ENCODE data around the gene PLIN5. TPM values are rescaled to one million over a fixed set of nuclear protein-coding genes. Genes with fewer than 3 reads are reported as not detected.

The PLIN5 gene
- total and polyA plus RNA-seq, 4 experiments from 2014 or later, result 0.28 to 2.2 (median 1.4) TPM; not detected in 1

- no peaks in the 10 kb centered on the region for H3K36me3 ChIP-seq (ENCODE audit: insufficient read depth, low read length)
- DNase-seq, result no peak
- peaks cover 20 to 32% of the 10 kb centered on the region in 2 donors for H3K27me3 Mint-ChIP-seq
- H3K4me1 Mint-ChIP-seq, result peaks cover 0 to 1% (median under 1%) of the 10 kb centered on the region in 4 donors
- ChIA-PET CTCF (ENCODE audit: partially characterized antibody) (interaction anchor here (0.9 to 3.0 kb wide), 6 partner anchors 14 to 188 kb away, joined by 3 to 57 read pairs (median 9); no protein-coding TSS in a partner anchor), POLR2A (ENCODE audit: partially characterized antibody) (no interaction called here)
- intact Hi-C loops (cut with micrococcal nuclease), result loop anchor here (1.0 to 5.0 kb wide), 2 partner anchors 61 to 217 kb away; partner anchors contain the start of gene FEM1A
- peaks cover 0 to 1% (median 0%) of the 10 kb centered on the region in 8 donors for H3K9me3 Mint-ChIP-seq
- no peaks in the 10 kb centered on the region for H3K36me3 Mint-ChIP-seq
- H3K4me3 Mint-ChIP-seq, result no peak overlapping the region
- no peak overlapping the region for H3K27ac Mint-ChIP-seq
- H3K27ac ChIP-seq (ENCODE audit: low read depth, low read length), result no peak overlapping the region
- H3K27me3 ChIP-seq (ENCODE audit: insufficient read depth, low read length), result peaks cover 5% of the 10 kb centered on the region
- H3K9me3 ChIP-seq (ENCODE audit: control insufficient read depth in 1 of 2, low read length in 2 of 2), result no peaks in the 10 kb centered on the region
- H3K4me3 ChIP-seq (ENCODE audit: low read length in 2 of 2), result no peak overlapping the region
- no peaks in the 10 kb centered on the region for H3K4me1 ChIP-seq (ENCODE audit: insufficient read depth, low read length)
Observed at GRCh38 chr19:4575267-4576015, 40.4 kb upstream of the PLIN5 start.

- Histone ChIP-seq H3K27me3 (ENCODE audit: insufficient read depth, low read length) (peaks cover 5% of the 10 kb centered on the region), H3K27ac (ENCODE audit: low read depth, low read length) (no peak overlapping the region), H3K9me3 (ENCODE audit: control insufficient read depth in 1 of 2, low read length in 2 of 2) (no peaks in the 10 kb centered on the region), H3K4me1 (ENCODE audit: insufficient read depth, low read length) (no peaks in the 10 kb centered on the region), H3K36me3 (ENCODE audit: insufficient read depth, low read length) (no peaks in the 10 kb centered on the region), H3K4me3 (ENCODE audit: low read length in 2 of 2) (no peak overlapping the region)
- CTCF ChIA-PET (ENCODE audit: partially characterized antibody), result interaction anchor here (1.3 to 2.8 kb wide), 2 partner anchors 63 to 64 kb away, joined by 4 to 15 read pairs; no protein-coding TSS in a partner anchor
- Mint-ChIP-seq H3K27ac (no peak overlapping the region), H3K36me3 (no peaks in the 10 kb centered on the region), H3K4me3 (no peak overlapping the region), H3K27me3 (peaks cover 11 to 22% of the 10 kb centered on the region in 2 donors), H3K9me3 (peaks cover 0 to 1% (median 0%) of the 10 kb centered on the region in 8 donors), H3K4me1 (peaks cover 0 to 1% (median under 1%) of the 10 kb centered on the region in 4 donors)
- intact Hi-C loops (cut with micrococcal nuclease), result no loop called here
- POLR2A ChIA-PET (ENCODE audit: partially characterized antibody), result no interaction called here
- DNase-seq, result no peak
Observed at GRCh38 chr19:4573682-4574081, 38.7 kb upstream of the PLIN5 start.

GRCh38 chr19:4571305-4571917, 36.4 kb upstream of the PLIN5 start:
- ChIA-PET POLR2A (ENCODE audit: partially characterized antibody) (no interaction called here), CTCF (ENCODE audit: partially characterized antibody) (interaction anchor here (1.3 to 6.3 kb wide), 3 partner anchors 62 to 220 kb away, joined by 4 to 44 read pairs (median 14); partner anchors contain the start of gene FEM1A)
- Mint-ChIP-seq H3K36me3 (no peaks in the 10 kb centered on the region), H3K27me3 (peaks cover 5 to 16% of the 10 kb centered on the region in 2 donors), H3K4me1 (peaks cover 0 to 1% (median 0%) of the 10 kb centered on the region in 4 donors), H3K4me3 (no peak overlapping the region), H3K27ac (no peak overlapping the region), H3K9me3 (peaks cover 0 to 3% (median 0%) of the 10 kb centered on the region in 8 donors)
- Histone ChIP-seq H3K4me1 (ENCODE audit: insufficient read depth, low read length) (no peaks in the 10 kb centered on the region), H3K9me3 (ENCODE audit: control insufficient read depth in 1 of 2, low read length in 2 of 2) (no peaks in the 10 kb centered on the region), H3K4me3 (ENCODE audit: low read length in 2 of 2) (no peak overlapping the region), H3K27ac (ENCODE audit: low read depth, low read length) (no peak overlapping the region), H3K27me3 (ENCODE audit: insufficient read depth, low read length) (peaks cover 5% of the 10 kb centered on the region), H3K36me3 (ENCODE audit: insufficient read depth, low read length) (no peaks in the 10 kb centered on the region)
- no peak for DNase-seq
- intact Hi-C loops (cut with micrococcal nuclease), result no loop called here

- H3K27me3 ChIP-seq (ENCODE audit: insufficient read depth, low read length), result peaks cover 5% of the 10 kb centered on the region
- Mint-ChIP-seq H3K27ac (no peak overlapping the region), H3K4me3 (no peak overlapping the region), H3K27me3 (peaks cover 3 to 11% of the 10 kb centered on the region in 2 donors), H3K9me3 (peaks cover 0 to 3% (median 0%) of the 10 kb centered on the region in 8 donors), H3K4me1 (no peaks in the 10 kb centered on the region), H3K36me3 (no peaks in the 10 kb centered on the region)
- H3K36me3 ChIP-seq (ENCODE audit: insufficient read depth, low read length), result no peaks in the 10 kb centered on the region
- no peak overlapping the region for H3K4me3 ChIP-seq (ENCODE audit: low read length in 2 of 2)
- DNase-seq, result no peak
- no peaks in the 10 kb centered on the region for H3K9me3 ChIP-seq (ENCODE audit: control insufficient read depth in 1 of 2, low read length in 2 of 2)
- no peak overlapping the region for H3K27ac ChIP-seq (ENCODE audit: low read depth, low read length)
- ChIA-PET CTCF (ENCODE audit: partially characterized antibody) (interaction anchor here (1.3 to 6.3 kb wide), 3 partner anchors 62 to 220 kb away, joined by 4 to 44 read pairs (median 14); partner anchors contain the start of gene FEM1A), POLR2A (ENCODE audit: partially characterized antibody) (no interaction called here)
- intact Hi-C loops (cut with micrococcal nuclease), result no loop called here
- no peaks in the 10 kb centered on the region for H3K4me1 ChIP-seq (ENCODE audit: insufficient read depth, low read length)
Observed at GRCh38 chr19:4570916-4571304, 35.9 kb upstream of the PLIN5 start.

DNA sequence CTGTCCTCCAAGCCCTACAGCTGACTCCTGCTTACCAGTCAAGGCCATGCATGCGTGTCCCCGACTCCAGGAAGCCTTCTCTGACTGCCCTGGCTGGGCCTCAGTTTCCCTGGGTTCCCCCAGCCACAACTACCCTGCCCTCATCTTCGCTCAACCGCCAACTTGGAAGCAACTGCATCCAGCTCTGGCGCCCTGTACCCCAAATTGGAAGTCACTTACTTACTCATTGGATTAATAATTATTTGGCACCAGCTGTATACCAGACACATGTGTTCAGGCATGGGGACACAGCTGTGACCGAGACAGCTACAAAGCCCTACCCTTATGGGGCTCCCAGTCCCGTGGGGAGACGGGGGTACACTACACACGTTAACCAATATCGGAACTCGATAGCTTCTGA, 35.4 kb upstream of the PLIN5 start:
- DNase-seq, result no peak
- Mint-ChIP-seq H3K36me3 (no peaks in the 10 kb centered on the region), H3K27ac (peak overlapping the region in 1 of 7 donors; percentile 48), H3K9me3 (peaks cover 0 to 3% (median 0%) of the 10 kb centered on the region in 8 donors), H3K27me3 (peaks cover 2 to 8% of the 10 kb centered on the region in 2 donors), H3K4me1 (no peaks in the 10 kb centered on the region), H3K4me3 (no peak overlapping the region)
- no peak overlapping the region for H3K27ac ChIP-seq (ENCODE audit: low read depth, low read length)
- POLR2A ChIA-PET (ENCODE audit: partially characterized antibody), result no interaction called here
- no peaks in the 10 kb centered on the region for H3K4me1 ChIP-seq (ENCODE audit: insufficient read depth, low read length)
- no peak overlapping the region for H3K4me3 ChIP-seq (ENCODE audit: low read length in 2 of 2)
- H3K27me3 ChIP-seq (ENCODE audit: insufficient read depth, low read length), result peaks cover under 1% of the 10 kb centered on the region
- H3K9me3 ChIP-seq (ENCODE audit: control insufficient read depth in 1 of 2, low read length in 2 of 2), result no peaks in the 10 kb centered on the region
- H3K36me3 ChIP-seq (ENCODE audit: insufficient read depth, low read length), result no peaks in the 10 kb centered on the region
- CTCF ChIA-PET (ENCODE audit: partially characterized antibody), result interaction anchor here (1.3 to 6.3 kb wide), 3 partner anchors 63 to 221 kb away, joined by 4 to 44 read pairs (median 14); partner anchors contain the start of gene FEM1A
- intact Hi-C loops (cut with micrococcal nuclease), result no loop called here

GRCh38 chr19:4568886-4569285, 33.9 kb upstream of the PLIN5 start:
- Histone ChIP-seq H3K4me1 (ENCODE audit: insufficient read depth, low read length) (no peaks in the 10 kb centered on the region), H3K4me3 (ENCODE audit: low read length in 2 of 2) (no peak overlapping the region), H3K36me3 (ENCODE audit: insufficient read depth, low read length) (no peaks in the 10 kb centered on the region), H3K27me3 (ENCODE audit: insufficient read depth, low read length) (no peaks in the 10 kb centered on the region), H3K27ac (ENCODE audit: low read depth, low read length) (no peak overlapping the region), H3K9me3 (ENCODE audit: control insufficient read depth in 1 of 2, low read length in 2 of 2) (no peaks in the 10 kb centered on the region)
- no peaks in the 10 kb centered on the region for H3K4me1 Mint-ChIP-seq
- H3K4me3 Mint-ChIP-seq, result no peak overlapping the region
- no peak overlapping the region for H3K27ac Mint-ChIP-seq
- ChIA-PET CTCF (ENCODE audit: partially characterized antibody) (interaction anchor here (0.6 to 6.3 kb wide), 4 partner anchors 63 to 71 kb away, joined by 3 to 44 read pairs (median 8); no protein-coding TSS in a partner anchor), POLR2A (ENCODE audit: partially characterized antibody) (no interaction called here)
- H3K9me3 Mint-ChIP-seq, result peaks cover 0 to 3% (median 0%) of the 10 kb centered on the region in 8 donors
- peaks cover 4 to 8% of the 10 kb centered on the region in 2 donors for H3K27me3 Mint-ChIP-seq
- intact Hi-C loops (cut with micrococcal nuclease), result no loop called here
- H3K36me3 Mint-ChIP-seq, result no peaks in the 10 kb centered on the region
- DNase-seq, result no peak

- H3K4me3 ChIP-seq (ENCODE audit: low read length in 2 of 2), result no peak overlapping the region
- H3K27me3 Mint-ChIP-seq, result peaks cover 4 to 6% of the 10 kb centered on the region in 2 donors
- intact Hi-C loops (cut with micrococcal nuclease), result loop anchor here (1.0 kb wide), 1 partner anchor 69 kb away; no protein-coding TSS in a partner anchor
Observed at GRCh38 chr19:4567584-4568071, 32.6 kb upstream of the PLIN5 start.

More at GRCh38 chr19:4567584-4568071, 32.6 kb upstream of the PLIN5 start:
- H3K36me3 Mint-ChIP-seq, result no peaks in the 10 kb centered on the region
- H3K4me1 Mint-ChIP-seq, result no peaks in the 10 kb centered on the region
- ChIA-PET CTCF (ENCODE audit: partially characterized antibody) (interaction anchor here (1.0 to 6.3 kb wide), 5 partner anchors 9 to 223 kb away, joined by 3 to 44 read pairs (median 7); partner anchors contain the start of gene FEM1A), POLR2A (ENCODE audit: partially characterized antibody) (no interaction called here)
- Histone ChIP-seq H3K4me1 (ENCODE audit: insufficient read depth, low read length) (no peaks in the 10 kb centered on the region), H3K27me3 (ENCODE audit: insufficient read depth, low read length) (no peaks in the 10 kb centered on the region), H3K36me3 (ENCODE audit: insufficient read depth, low read length) (no peaks in the 10 kb centered on the region), H3K9me3 (ENCODE audit: control insufficient read depth in 1 of 2, low read length in 2 of 2) (no peaks in the 10 kb centered on the region), H3K27ac (ENCODE audit: low read depth, low read length) (no peak overlapping the region)
- peaks cover 0 to 3% (median 0%) of the 10 kb centered on the region in 8 donors for H3K9me3 Mint-ChIP-seq
- peak in 4 of 5 donors; percentile 32 to 48 (median 44) for DNase-seq
- no peak overlapping the region for H3K4me3 Mint-ChIP-seq
- H3K27ac Mint-ChIP-seq, result peak overlapping the region in 1 of 7 donors; percentile 51
